G401.6 (cell line): Measurements from ENCODE around the gene OR2W1.

Source experiments
- FAIRE-seq: peaks from 2 replicates; lab custom pipeline; 2012; peaks lifted over from hg19 to GRCh38; lab: Jason Lieb, UNC

Gene OR2W1

DNA sequence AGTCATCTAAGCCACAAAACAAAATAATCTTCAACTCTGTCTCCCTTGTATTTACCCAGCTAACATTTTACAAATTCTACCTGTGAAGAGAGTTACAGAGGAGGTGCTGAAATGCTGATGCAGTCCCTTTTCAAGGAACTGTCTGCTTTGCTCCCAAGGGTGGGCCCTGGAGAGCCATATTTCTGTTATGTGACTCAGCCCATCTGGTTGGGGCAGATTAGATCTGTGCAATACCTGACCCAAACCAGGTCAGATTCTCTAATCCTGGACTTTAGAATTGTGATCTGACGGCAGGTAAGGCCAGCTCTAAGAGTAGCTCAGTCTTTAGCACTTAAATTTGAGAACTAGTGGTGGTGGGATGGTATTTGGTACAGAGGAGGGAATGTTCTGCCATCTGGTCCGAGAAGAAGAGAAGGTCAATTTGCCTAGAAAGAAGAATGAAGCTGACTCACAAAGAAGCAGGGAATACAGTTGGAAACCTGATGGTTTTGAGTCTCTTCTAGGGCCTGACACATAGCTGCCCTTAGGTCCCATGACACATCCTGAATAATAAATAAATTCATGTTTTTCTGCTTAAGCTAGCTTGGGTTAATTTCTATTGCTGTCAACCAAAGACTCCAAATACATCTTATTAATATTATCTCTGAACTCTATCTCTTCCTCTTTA, 48.0 kb downstream of the OR2W1 start:
- no peak for FAIRE-seq

DNA sequence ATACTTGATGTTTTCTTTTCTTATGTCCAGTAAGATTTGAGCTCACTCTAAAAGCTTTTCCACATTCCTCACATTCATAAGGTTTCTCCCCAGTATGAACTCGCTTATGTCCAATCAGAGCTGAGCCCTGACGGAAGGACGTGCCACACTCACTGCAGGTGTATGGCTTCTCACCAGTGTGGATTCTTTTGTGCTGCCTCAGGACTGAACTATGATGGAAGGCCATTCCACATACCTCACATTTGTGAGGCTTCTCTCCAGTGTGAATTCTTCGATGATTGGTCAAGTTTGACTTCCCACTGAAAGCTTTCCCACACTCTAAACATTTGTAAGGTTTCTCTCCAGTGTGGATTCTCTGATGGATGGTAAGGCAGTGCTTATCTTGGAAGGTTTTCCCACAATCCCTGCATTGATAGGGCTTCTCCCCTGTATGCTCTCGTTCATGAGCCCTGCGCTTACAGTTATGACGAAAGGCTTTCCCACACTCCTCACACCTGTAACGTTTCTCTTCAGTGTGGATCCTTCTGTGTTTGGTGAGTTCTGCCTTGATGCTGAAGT, 49.8 kb downstream of the OR2W1 start:
- no peak for FAIRE-seq
